A673 (cell line): ENCODE data around the gene DHPS.

ENCODE experiments used
- CTCF ChIP-seq: fragments of 300-800, 200-600 bp; sonication (generic); conservative IDR thresholded peaks from 2 replicates; pipeline ENCODE4 v1.5.1; 2017; ENCODE audit warnings: low read depth, mild to moderate bottlenecking, antibody characterized with exemption, low read length, moderate library complexity, mixed read lengths
- EZH2 ChIP-seq: fragments of 200-600 bp; sonication (generic); IDR thresholded peaks from 2 replicates; pipeline ENCODE4 v1.6.1; 2017; ENCODE audit warnings: borderline replicate concordance, low read depth, mild to moderate bottlenecking, mixed read lengths, antibody characterized with exemption, low read length; ENCODE audit not compliant: poor library complexity, severe bottlenecking

GRCh38 chr19:12720851-12721655, 39.4 kb upstream of the DHPS start:
- TF ChIP-seq CTCF (no peak), EZH2 (no peak)
